HG02885 (cell line): ENCODE results near the gene ZSWIM4.

Experiments
- ATAC-seq: cut with Tn5 transposase; IDR thresholded peaks from one replicate; pipeline ENCODE4 v1.9.1; 2021; ENCODE audit warnings: mild to moderate bottlenecking; ENCODE audit not compliant: unreplicated experiment, poor library complexity

The ZSWIM4 gene

DNA sequence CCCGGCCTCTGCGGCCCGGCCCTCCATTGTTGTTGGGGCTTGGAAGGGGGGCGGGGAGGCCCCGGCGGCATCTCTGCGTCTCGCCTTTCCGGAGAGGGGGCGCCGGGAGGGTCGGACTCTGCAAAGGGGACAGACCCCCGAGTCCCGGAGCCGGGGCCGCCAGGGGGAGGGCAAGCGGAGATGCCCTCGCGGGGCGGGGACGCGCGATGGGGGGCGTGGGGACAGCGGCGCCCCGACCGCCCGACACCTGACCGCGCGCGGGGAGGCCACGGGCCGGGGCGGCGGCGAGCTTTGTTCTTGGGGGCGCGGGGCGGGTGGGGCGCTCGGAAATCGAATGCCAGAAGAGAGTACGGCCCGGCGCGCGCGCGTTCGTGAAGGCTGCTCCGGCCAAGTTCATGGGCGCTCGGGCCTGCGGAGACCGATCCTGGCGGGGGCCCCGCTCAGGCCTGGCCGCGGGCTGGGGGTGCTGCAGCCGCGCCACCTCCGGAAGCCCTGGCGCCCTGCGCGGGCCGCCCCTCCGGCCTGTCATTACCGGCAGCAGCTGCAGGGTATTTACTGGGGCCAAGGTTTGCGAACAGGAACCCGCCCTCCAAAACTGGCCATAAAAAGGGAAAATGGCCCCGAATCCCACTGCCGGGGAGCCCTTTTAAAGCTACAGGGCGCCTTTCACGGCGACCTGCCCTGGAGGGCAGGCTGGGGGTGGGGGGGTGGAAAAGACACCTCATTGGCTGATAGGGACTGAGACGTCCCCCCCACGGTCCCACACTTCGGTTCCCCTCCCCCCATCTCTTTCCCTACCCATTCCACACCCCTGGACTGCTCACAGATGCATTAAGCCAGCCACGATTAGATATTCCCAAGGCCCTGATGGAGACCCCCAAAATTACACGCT is 70.6 kb downstream of the ZSWIM4 start:
- no peak for ATAC-seq

DNA sequence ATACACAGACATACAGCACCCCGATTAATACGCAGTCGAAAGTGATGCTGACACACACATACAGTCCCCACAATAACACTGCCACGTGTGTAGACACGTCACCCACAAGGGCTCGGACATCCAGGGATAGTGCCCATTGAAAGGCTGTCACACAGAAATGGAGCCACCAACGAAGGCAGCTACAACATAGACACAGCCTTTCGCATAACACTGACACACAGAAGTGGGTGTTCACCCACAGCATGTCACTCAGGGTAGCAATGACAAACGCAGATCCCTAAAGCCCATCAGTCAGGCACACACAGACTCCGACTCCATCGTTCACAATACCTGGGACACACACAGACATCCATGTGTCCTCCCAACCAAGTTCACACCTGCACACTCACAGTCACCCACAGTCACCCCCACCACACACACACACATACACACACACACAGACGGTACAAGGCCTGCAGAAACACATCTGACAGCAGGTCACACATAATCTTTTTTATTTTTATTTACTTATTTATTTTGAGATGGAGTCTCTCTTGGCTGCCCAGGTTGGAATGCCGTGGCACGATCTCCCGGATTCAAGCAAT is 71.3 kb downstream of the ZSWIM4 start:
- no peak for ATAC-seq

DNA sequence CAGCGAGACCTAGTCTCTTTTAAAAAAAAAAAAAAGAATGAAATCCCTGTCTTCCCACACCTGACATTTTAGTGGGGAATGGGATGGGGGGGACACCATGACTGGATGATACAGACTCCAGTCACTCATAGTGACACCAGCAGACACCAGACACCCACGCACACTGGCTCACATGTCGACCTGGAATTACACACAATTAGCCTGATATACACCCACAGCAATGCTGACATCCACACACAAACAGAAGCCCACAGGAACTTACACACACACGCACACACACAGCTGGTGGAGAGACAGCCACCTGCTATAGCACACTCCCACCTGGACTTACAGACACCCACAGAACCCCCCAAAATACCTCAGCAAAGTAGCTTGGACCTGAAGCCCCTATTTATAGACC is 73.4 kb downstream of the ZSWIM4 start:
- ATAC-seq: no peak

GRCh38 chr19:13869281-13869680 is 74.0 kb downstream of the ZSWIM4 start:
- ATAC-seq: no peak

DNA sequence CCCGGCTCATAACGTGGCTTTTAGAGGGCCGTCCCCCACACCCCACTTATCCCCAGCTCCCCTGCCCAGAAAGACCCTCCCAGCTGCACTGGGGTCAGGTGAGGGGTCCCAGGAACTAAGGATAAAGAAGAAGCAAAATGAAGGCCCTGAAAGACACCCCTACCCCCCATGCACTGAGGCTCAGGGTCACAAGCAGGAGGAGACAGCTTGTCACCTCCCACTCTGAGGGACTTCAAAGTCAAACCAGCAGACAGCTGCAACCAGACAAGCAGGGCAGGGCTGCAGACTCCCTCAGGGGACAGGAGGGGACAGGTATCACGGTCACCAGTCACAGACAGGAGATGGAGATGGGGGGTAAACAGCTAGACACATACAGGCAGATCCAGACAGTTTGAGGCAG is 75.6 kb downstream of the ZSWIM4 start:
- no peak for ATAC-seq

GRCh38 chr19:13872339-13872694 is 77.1 kb downstream of the ZSWIM4 start:
- no peak for ATAC-seq

DNA sequence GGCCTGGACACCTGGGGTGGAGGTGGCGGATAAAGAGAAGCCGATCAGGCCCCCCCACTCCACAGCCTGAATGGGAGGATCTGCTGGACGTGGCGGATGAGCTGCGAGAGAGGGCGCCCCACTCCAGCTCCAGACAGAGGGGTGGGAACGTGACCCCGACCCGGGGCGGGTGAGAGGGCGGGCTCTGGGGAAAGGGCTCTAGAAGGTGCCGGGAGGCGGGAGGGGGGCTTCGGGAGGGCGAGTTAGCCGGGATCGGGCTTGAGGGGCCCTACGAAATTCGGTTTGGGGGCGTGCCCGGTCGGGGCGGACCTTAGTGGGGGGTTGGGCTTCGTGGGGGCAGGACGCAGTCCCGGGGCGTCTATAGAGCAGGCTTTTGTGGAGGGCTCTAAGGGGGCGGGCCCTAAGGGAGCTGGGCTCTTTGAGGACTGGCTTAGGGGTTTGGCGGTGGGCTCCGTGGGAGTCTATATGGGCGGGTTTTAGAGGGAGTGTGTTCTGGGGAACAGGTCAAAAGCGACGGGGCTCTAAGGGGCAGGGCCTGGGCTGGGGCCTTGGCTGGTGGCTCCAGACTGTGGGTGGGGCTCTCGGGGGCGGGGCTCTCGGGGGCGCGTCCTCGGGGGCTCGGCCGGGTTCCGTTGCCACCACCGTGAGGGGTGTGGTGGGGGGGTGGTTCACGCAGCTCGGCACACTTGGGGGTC is 77.6 kb downstream of the ZSWIM4 start:
- no peak for ATAC-seq

- no peak for ATAC-seq
Observed at GRCh38 chr19:13873834-13874515, 78.7 kb downstream of the ZSWIM4 start.

GRCh38 chr19:13875824-13876223 is 80.6 kb downstream of the ZSWIM4 start:
- no peak for ATAC-seq

GRCh38 chr19:13876834-13877233 is 81.6 kb downstream of the ZSWIM4 start, which contains the start of gene NANOS3:
Gene NANOS3, plus strand, starts transcription at chr19:13877134. Its CDS starts 115 bp downstream, at chr19:13877249.
- no peak for ATAC-seq

DNA sequence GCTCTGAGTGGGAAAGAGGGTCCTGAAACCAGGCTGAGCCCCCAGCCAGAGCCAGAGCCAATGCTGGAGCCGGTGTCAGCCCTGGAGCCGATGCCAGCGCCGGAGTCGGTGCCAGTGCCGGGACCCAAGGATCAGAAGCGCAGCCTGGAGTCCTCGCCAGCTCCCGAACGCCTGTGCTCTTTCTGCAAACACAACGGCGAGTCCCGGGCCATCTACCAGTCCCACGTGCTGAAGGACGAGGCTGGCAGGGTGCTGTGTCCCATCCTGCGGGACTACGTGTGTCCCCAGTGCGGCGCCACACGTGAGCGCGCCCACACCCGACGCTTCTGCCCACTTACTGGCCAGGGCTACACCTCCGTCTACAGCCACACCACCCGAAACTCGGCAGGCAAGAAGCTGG is 82.1 kb downstream of the ZSWIM4 start:
- ATAC-seq: no peak

GRCh38 chr19:13880059-13881043 is 85.1 kb downstream of the ZSWIM4 start:
- peak; percentile 94 for ATAC-seq

DNA sequence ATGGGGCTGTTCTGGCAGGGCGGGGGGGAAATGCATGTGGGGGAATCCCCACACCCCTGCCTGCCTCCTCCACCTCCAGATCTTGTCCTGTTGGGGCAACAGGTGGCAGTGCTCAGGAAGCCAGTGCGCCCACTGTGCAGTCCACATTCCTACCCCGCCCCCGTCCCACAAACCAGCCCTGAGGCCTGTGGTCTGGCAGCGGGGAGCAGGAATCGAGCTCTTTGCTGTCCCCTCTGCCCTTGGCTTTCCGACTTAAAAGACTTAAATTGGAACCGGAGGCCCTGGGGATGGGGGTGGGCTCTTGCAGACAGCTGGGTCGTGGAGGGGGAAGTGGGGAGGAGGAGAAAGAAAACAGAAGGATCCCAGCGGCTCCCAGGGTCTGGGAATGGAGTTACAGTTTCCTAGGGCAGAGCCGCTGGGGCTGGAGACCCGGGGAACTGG is 86.0 kb downstream of the ZSWIM4 start:
- ATAC-seq: no peak
